Panc1 (cell line): ENCODE data around the gene CD151.

ENCODE experiments used
- POLR2AphosphoS5 ChIP-seq: IDR thresholded peaks from 2 replicates; pipeline ENCODE4 v1.6.1; 2012; ENCODE audit warnings: mild to moderate bottlenecking, low read depth, low read length, moderate library complexity
- REST ChIP-seq, 2 experiments: IDR thresholded peaks; 2 replicates each; pipeline ENCODE4 v1.6.1; 2011 to 2012; ENCODE audit warnings: low read depth in 2 of 2, control low read depth in 1 of 2, low read length in 1 of 2, mild to moderate bottlenecking in 1 of 2, moderate library complexity in 1 of 2; ENCODE audit not compliant: insufficient read depth in 1 of 2
- SIN3A ChIP-seq: IDR thresholded peaks from 2 replicates; pipeline ENCODE4 v1.6.1; 2012; ENCODE audit warnings: low read depth, mild to moderate bottlenecking, low read length, moderate library complexity, borderline replicate concordance; ENCODE audit not compliant: insufficient read depth
- TCF7L2 ChIP-seq: IDR thresholded peaks from 2 replicates; pipeline ENCODE4 v1.6.1; 2011; ENCODE audit warnings: mild to moderate bottlenecking, low read depth, low read length, inconsistent platforms
- TF ChIP-seq, protein P1 (sequence below): fragments of 450-650 bp; IDR thresholded peaks from 2 replicates; pipeline ENCODE4 v1.5.1; 2017; ENCODE audit warnings: mild to moderate bottlenecking

GRCh38 chr11:854601-855329, 22.0 kb downstream of the CD151 start:
- TF ChIP-seq, protein P1, sequence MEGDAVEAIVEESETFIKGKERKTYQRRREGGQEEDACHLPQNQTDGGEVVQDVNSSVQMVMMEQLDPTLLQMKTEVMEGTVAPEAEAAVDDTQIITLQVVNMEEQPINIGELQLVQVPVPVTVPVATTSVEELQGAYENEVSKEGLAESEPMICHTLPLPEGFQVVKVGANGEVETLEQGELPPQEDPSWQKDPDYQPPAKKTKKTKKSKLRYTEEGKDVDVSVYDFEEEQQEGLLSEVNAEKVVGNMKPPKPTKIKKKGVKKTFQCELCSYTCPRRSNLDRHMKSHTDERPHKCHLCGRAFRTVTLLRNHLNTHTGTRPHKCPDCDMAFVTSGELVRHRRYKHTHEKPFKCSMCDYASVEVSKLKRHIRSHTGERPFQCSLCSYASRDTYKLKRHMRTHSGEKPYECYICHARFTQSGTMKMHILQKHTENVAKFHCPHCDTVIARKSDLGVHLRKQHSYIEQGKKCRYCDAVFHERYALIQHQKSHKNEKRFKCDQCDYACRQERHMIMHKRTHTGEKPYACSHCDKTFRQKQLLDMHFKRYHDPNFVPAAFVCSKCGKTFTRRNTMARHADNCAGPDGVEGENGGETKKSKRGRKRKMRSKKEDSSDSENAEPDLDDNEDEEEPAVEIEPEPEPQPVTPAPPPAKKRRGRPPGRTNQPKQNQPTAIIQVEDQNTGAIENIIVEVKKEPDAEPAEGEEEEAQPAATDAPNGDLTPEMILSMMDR = no peak
- no peak for TF ChIP-seq POLR2AphosphoS5
- no peak for TF ChIP-seq REST (IDR thresholded peaks at IDR 0.05; ENCODE audit: insufficient read depth in 1 of 2, low read depth in 2 of 2, low read length in 1 of 2)
- no peak for TF ChIP-seq TCF7L2
- TF ChIP-seq SIN3A = no peak
